ENCODE data around the gene CDYL.

GRCh38 chr6:4772750-4773149, 3.5 kb upstream of the CDYL start:
- TF ChIP-seq RAD21 (IDR thresholded peaks at IDR 0.05; ENCODE audit: low read length), result no peak
- TF ChIP-seq RFX5 (IDR thresholded peaks at IDR 0.05; ENCODE audit: low read length), result no peak
- no peak for TF ChIP-seq EP300 (IDR thresholded peaks at IDR 0.05; ENCODE audit: borderline replicate concordance in 1 of 2, low read depth in 1 of 2, low read length in 1 of 2)
- TF ChIP-seq, protein P1, sequence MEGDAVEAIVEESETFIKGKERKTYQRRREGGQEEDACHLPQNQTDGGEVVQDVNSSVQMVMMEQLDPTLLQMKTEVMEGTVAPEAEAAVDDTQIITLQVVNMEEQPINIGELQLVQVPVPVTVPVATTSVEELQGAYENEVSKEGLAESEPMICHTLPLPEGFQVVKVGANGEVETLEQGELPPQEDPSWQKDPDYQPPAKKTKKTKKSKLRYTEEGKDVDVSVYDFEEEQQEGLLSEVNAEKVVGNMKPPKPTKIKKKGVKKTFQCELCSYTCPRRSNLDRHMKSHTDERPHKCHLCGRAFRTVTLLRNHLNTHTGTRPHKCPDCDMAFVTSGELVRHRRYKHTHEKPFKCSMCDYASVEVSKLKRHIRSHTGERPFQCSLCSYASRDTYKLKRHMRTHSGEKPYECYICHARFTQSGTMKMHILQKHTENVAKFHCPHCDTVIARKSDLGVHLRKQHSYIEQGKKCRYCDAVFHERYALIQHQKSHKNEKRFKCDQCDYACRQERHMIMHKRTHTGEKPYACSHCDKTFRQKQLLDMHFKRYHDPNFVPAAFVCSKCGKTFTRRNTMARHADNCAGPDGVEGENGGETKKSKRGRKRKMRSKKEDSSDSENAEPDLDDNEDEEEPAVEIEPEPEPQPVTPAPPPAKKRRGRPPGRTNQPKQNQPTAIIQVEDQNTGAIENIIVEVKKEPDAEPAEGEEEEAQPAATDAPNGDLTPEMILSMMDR (IDR thresholded peaks at IDR 0.05), result no peak
- no peak for TF ChIP-seq TCF12 (IDR thresholded peaks at IDR 0.05)
- no peak for TF ChIP-seq TAF1 (IDR thresholded peaks at IDR 0.05; ENCODE audit: borderline replicate concordance, low read depth, low read length)
- TF ChIP-seq USF2 (IDR thresholded peaks at IDR 0.05; ENCODE audit: borderline replicate concordance, low read depth, low read length), result no peak
